Measurements from ENCODE around the gene SMIM44. TPM values are rescaled to one million over a fixed set of nuclear protein-coding genes. Genes with fewer than 3 reads are reported as not detected.

The SMIM44 gene
- total RNA-seq, 4 donors from 2014 or later: not detected

- DNase-seq (ENCODE audit: low spot score in 2 of 2): no peak
- 69 to 73% methylated on average over 19 of the region's 19 CpGs for WGBS, 2 donors
- H3K4me3 ChIP-seq (ENCODE audit: low read depth, poor library complexity, severe bottlenecking): no peak overlapping the region
- intact Hi-C loops (cut with DNase I; ENCODE audit: low total_unique reads): no loop called here
- TF ChIP-seq POLR2A (IDR thresholded peaks at IDR 0.05): no peak
- TF ChIP-seq, protein P1, sequence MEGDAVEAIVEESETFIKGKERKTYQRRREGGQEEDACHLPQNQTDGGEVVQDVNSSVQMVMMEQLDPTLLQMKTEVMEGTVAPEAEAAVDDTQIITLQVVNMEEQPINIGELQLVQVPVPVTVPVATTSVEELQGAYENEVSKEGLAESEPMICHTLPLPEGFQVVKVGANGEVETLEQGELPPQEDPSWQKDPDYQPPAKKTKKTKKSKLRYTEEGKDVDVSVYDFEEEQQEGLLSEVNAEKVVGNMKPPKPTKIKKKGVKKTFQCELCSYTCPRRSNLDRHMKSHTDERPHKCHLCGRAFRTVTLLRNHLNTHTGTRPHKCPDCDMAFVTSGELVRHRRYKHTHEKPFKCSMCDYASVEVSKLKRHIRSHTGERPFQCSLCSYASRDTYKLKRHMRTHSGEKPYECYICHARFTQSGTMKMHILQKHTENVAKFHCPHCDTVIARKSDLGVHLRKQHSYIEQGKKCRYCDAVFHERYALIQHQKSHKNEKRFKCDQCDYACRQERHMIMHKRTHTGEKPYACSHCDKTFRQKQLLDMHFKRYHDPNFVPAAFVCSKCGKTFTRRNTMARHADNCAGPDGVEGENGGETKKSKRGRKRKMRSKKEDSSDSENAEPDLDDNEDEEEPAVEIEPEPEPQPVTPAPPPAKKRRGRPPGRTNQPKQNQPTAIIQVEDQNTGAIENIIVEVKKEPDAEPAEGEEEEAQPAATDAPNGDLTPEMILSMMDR (IDR thresholded peaks at IDR 0.05): no peak
Observed at GRCh38 chr19:3458229-3459088, 24.8 kb downstream of the SMIM44 start.

GRCh38 chr19:3457528-3458228 is 25.6 kb downstream of the SMIM44 start:
- no peak for TF ChIP-seq POLR2A (IDR thresholded peaks at IDR 0.05)
- TF ChIP-seq, protein P1 (IDR thresholded peaks at IDR 0.05): no peak
- DNase-seq (ENCODE audit: low spot score in 2 of 2): no peak
- intact Hi-C loops (cut with DNase I; ENCODE audit: low total_unique reads): no loop called here
- WGBS, 2 donors: 53 to 71% methylated on average over 21 to 22 of the region's 22 CpGs
- no peak overlapping the region for H3K4me3 ChIP-seq (ENCODE audit: low read depth, poor library complexity, severe bottlenecking)

GRCh38 chr19:3456925-3457527 is 26.2 kb downstream of the SMIM44 start:
- no peak overlapping the region for H3K4me3 ChIP-seq (ENCODE audit: low read depth, poor library complexity, severe bottlenecking)
- no peak for DNase-seq (ENCODE audit: low spot score in 2 of 2)
- no peak for TF ChIP-seq POLR2A (IDR thresholded peaks at IDR 0.05)
- TF ChIP-seq, protein P1 (IDR thresholded peaks at IDR 0.05): no peak
- 67 to 72% methylated on average over 11 to 15 of the region's 18 CpGs for WGBS, 2 donors
- intact Hi-C loops (cut with DNase I; ENCODE audit: low total_unique reads): no loop called here

- no peak overlapping the region for H3K4me3 ChIP-seq (ENCODE audit: low read depth, poor library complexity, severe bottlenecking)
- WGBS, 2 donors: 79 to 82% methylated on average over 33 to 37 of the region's 37 CpGs
- no peak for DNase-seq (ENCODE audit: low spot score in 2 of 2)
- TF ChIP-seq POLR2A (IDR thresholded peaks at IDR 0.05): no peak
- TF ChIP-seq, protein P1 (IDR thresholded peaks at IDR 0.05): no peak
- intact Hi-C loops (cut with DNase I; ENCODE audit: low total_unique reads): no loop called here
Observed at GRCh38 chr19:3455960-3456601, 27.2 kb downstream of the SMIM44 start.

GRCh38 chr19:3455393-3455955 is 27.8 kb downstream of the SMIM44 start:
- intact Hi-C loops (cut with DNase I; ENCODE audit: low total_unique reads): no loop called here
- WGBS, 2 donors: 81 to 90% methylated on average over 7 of the region's 7 CpGs
- DNase-seq (ENCODE audit: low spot score in 2 of 2): no peak
- no peak for TF ChIP-seq POLR2A (IDR thresholded peaks at IDR 0.05)
- TF ChIP-seq, protein P1 (IDR thresholded peaks at IDR 0.05): no peak
- no peak overlapping the region for H3K4me3 ChIP-seq (ENCODE audit: low read depth, poor library complexity, severe bottlenecking)
